Measurements from ENCODE around the gene CAMKK1. TPM values are rescaled to one million over a fixed set of nuclear protein-coding genes. Genes with fewer than 3 reads are reported as not detected.

Gene CAMKK1
- total RNA-seq, 1 donor from 2014 or later: 4.1 TPM

DNA sequence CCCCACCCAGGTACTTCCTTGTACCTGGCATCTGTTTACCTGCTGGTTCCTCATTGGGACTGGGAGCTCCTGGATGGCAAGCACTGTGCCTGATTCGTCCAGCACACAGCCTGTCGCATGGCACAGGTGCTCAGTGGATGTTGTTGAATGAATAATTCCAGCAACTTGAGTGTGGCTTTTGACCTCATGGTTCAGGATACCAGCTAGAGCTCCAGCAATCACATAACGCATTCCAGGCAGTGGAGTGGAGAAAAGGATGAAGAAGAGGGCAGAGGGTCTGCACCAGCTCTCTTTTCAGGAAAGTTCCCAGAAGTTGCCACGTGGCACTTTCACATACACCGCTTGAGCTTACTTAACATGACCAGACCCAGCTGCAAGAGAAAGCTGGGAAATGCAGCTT is 1.3 kb upstream of the CAMKK1 start:
- no peaks in the 10 kb centered on the region for H3K9me3 Mint-ChIP-seq (ENCODE audit: unreplicated experiment)
- H3K27me3 Mint-ChIP-seq (ENCODE audit: unreplicated experiment): peaks cover 17% of the 10 kb centered on the region
- H3K4me1 Mint-ChIP-seq (ENCODE audit: unreplicated experiment): peaks cover 30% of the 10 kb centered on the region
- TF ChIP-seq, protein P1, sequence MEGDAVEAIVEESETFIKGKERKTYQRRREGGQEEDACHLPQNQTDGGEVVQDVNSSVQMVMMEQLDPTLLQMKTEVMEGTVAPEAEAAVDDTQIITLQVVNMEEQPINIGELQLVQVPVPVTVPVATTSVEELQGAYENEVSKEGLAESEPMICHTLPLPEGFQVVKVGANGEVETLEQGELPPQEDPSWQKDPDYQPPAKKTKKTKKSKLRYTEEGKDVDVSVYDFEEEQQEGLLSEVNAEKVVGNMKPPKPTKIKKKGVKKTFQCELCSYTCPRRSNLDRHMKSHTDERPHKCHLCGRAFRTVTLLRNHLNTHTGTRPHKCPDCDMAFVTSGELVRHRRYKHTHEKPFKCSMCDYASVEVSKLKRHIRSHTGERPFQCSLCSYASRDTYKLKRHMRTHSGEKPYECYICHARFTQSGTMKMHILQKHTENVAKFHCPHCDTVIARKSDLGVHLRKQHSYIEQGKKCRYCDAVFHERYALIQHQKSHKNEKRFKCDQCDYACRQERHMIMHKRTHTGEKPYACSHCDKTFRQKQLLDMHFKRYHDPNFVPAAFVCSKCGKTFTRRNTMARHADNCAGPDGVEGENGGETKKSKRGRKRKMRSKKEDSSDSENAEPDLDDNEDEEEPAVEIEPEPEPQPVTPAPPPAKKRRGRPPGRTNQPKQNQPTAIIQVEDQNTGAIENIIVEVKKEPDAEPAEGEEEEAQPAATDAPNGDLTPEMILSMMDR (IDR thresholded peaks at IDR 0.05; ENCODE audit: unreplicated experiment): no peak
- peak overlapping the region; percentile 87 for H3K4me3 Mint-ChIP-seq (ENCODE audit: unreplicated experiment)
- no peak overlapping the region for H3K27ac Mint-ChIP-seq (ENCODE audit: unreplicated experiment)
- peaks cover 11% of the 10 kb centered on the region for H3K36me3 Mint-ChIP-seq (ENCODE audit: low read depth, unreplicated experiment)
- no peak for DNase-seq (ENCODE audit: low spot score)

DNA sequence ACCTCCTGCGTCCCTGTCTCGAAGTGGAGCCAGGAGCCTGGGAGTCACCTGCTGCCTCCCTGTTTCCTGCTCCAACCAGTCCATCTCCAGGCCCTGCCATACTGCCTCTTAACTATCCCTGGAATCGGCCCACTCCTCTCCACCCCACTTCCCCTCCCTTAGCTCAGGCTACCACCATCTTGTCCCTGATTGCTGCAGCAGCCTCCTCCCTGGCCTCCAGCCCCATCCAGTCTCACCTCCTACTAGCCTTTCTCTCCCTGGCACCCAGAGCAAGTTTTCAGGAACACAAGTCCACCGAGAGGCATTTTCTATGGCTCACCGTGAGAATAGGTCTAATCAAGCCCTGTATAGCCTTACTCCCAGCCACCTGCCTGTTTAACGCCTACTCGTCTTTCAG is 865 bp upstream of the CAMKK1 start:
- Mint-ChIP-seq H3K27me3 (ENCODE audit: unreplicated experiment) (peaks cover 21% of the 10 kb centered on the region), H3K36me3 (ENCODE audit: low read depth, unreplicated experiment) (peaks cover 11% of the 10 kb centered on the region)

GRCh38 chr17:3892095-3892998 is 506 bp downstream of the CAMKK1 start:
- Mint-ChIP-seq H3K9me3 (ENCODE audit: unreplicated experiment) (no peaks in the 10 kb centered on the region), H3K27ac (ENCODE audit: unreplicated experiment) (no peak overlapping the region), H3K4me3 (ENCODE audit: unreplicated experiment) (peak overlapping the region; percentile 77), H3K4me1 (ENCODE audit: unreplicated experiment) (peaks cover 33% of the 10 kb centered on the region), H3K27me3 (ENCODE audit: unreplicated experiment) (peaks cover 20% of the 10 kb centered on the region), H3K36me3 (ENCODE audit: low read depth, unreplicated experiment) (peaks cover 11% of the 10 kb centered on the region)
- DNase-seq (ENCODE audit: low spot score): peak; percentile 58
- TF ChIP-seq, protein P1 (IDR thresholded peaks at IDR 0.05; ENCODE audit: unreplicated experiment): no peak

More for the DNA sequence above, 865 bp upstream of the CAMKK1 start:
- TF ChIP-seq, protein P1 (IDR thresholded peaks at IDR 0.05; ENCODE audit: unreplicated experiment): no peak
- Mint-ChIP-seq H3K4me3 (ENCODE audit: unreplicated experiment) (peak overlapping the region; percentile 87), H3K9me3 (ENCODE audit: unreplicated experiment) (no peaks in the 10 kb centered on the region), H3K4me1 (ENCODE audit: unreplicated experiment) (peaks cover 30% of the 10 kb centered on the region), H3K27ac (ENCODE audit: unreplicated experiment) (peak overlapping the region; percentile 74)
- no peak for DNase-seq (ENCODE audit: low spot score)

DNA sequence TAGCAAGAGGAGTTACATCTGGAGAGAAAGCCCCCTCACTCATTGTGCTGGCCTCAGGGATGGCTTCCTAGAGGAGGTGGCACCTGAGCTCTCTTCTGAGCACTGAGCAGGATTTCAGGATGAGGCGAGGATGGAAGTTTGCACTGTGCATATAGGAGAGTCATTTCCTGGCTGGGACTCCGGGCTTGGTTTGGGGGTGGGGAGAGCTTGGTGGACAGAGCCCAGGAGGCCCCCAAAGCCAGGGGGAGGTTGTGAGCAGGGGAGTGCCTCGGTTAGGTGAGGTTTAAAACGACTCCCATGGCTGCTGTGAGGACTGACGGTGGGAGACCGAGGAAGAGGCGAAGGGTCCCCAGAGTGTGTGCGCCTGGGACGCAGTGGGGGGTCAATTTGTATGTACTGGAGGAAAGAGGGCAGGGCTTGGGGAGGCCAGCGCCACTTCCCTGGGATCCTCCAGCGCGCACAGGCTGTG is 1.2 kb downstream of the CAMKK1 start:
- peak overlapping the region; percentile 77 for H3K4me3 Mint-ChIP-seq (ENCODE audit: unreplicated experiment)
- H3K27ac Mint-ChIP-seq (ENCODE audit: unreplicated experiment): no peak overlapping the region
- no peaks in the 10 kb centered on the region for H3K9me3 Mint-ChIP-seq (ENCODE audit: unreplicated experiment)

More for the DNA sequence above, 1.2 kb downstream of the CAMKK1 start:
- TF ChIP-seq, protein P1 (IDR thresholded peaks at IDR 0.05; ENCODE audit: unreplicated experiment): no peak
- Mint-ChIP-seq H3K4me1 (ENCODE audit: unreplicated experiment) (peaks cover 40% of the 10 kb centered on the region), H3K36me3 (ENCODE audit: low read depth, unreplicated experiment) (peaks cover 11% of the 10 kb centered on the region), H3K27me3 (ENCODE audit: unreplicated experiment) (peaks cover 19% of the 10 kb centered on the region)
- no peak for DNase-seq (ENCODE audit: low spot score)
